NCI-H1694 (cell line): Measurements from ENCODE around the gene SCMH1.

Source experiments
- DNase-seq: peaks from one replicate; lab custom pipeline; 2025; lab: John Stamatoyannopoulos, UW

SCMH1 gene

GRCh38 chr1:41097105-41097504, 145.0 kb downstream of the SCMH1 start:
- no peak for DNase-seq

GRCh38 chr1:41093826-41094225, 148.3 kb downstream of the SCMH1 start:
- DNase-seq: no peak

GRCh38 chr1:41086921-41087320, 155.2 kb downstream of the SCMH1 start:
- DNase-seq: no peak

- DNase-seq: no peak
Measured at GRCh38 chr1:41078616-41079015, 163.5 kb downstream of the SCMH1 start.

GRCh38 chr1:41078193-41078592, 163.9 kb downstream of the SCMH1 start:
- DNase-seq: no peak

- no peak for DNase-seq
Measured at GRCh38 chr1:41073971-41074370, 168.1 kb downstream of the SCMH1 start.

GRCh38 chr1:41072051-41072450, 170.1 kb downstream of the SCMH1 start:
- no peak for DNase-seq

GRCh38 chr1:41056907-41057306, 185.2 kb downstream of the SCMH1 start:
- no peak for DNase-seq

GRCh38 chr1:41053316-41053715, 188.8 kb downstream of the SCMH1 start:
- DNase-seq: no peak

GRCh38 chr1:41051022-41051421, 191.1 kb downstream of the SCMH1 start:
- DNase-seq: no peak

- no peak for DNase-seq
Measured at GRCh38 chr1:41048540-41048939, 193.6 kb downstream of the SCMH1 start.

- no peak for DNase-seq
Measured at GRCh38 chr1:41046347-41046775, 195.7 kb downstream of the SCMH1 start.

- DNase-seq: no peak
Measured at GRCh38 chr1:41045740-41046139, 196.4 kb downstream of the SCMH1 start.

- DNase-seq: no peak
Measured at GRCh38 chr1:41044187-41044586, 197.9 kb downstream of the SCMH1 start.

- DNase-seq: no peak
Measured at GRCh38 chr1:41041614-41042270, 200.4 kb downstream of the SCMH1 start.

- DNase-seq: no peak
Measured at GRCh38 chr1:41038110-41038509, 204.0 kb downstream of the SCMH1 start.

GRCh38 chr1:41037116-41037903, 204.8 kb downstream of the SCMH1 start:
- no peak for DNase-seq

- no peak for DNase-seq
Measured at GRCh38 chr1:41033272-41033671, 208.8 kb downstream of the SCMH1 start.

- DNase-seq: no peak
Measured at GRCh38 chr1:41032147-41032546, 210.0 kb downstream of the SCMH1 start.

- no peak for DNase-seq
Measured at GRCh38 chr1:41030872-41031616, 211.1 kb downstream of the SCMH1 start.

GRCh38 chr1:41028034-41028642, 214.0 kb downstream of the SCMH1 start:
- DNase-seq: no peak
